HG03108 (cell line): ENCODE measurements around the gene CYP26B1.

Experiments
- ATAC-seq: cut with Tn5 transposase; IDR thresholded peaks from one replicate; pipeline ENCODE4 v1.9.1; 2021; ENCODE audit warnings: moderate library complexity; ENCODE audit not compliant: unreplicated experiment

The CYP26B1 gene

GRCh38 chr2:72083751-72084583, 63.7 kb downstream of the CYP26B1 start:
- ATAC-seq, result no peak

GRCh38 chr2:72082887-72083286, 64.8 kb downstream of the CYP26B1 start:
- ATAC-seq, result no peak

GRCh38 chr2:72082021-72082601, 65.6 kb downstream of the CYP26B1 start:
- ATAC-seq, result no peak

GRCh38 chr2:72081451-72081850, 66.2 kb downstream of the CYP26B1 start:
- ATAC-seq, result no peak

GRCh38 chr2:72080286-72081145, 67.1 kb downstream of the CYP26B1 start:
- ATAC-seq, result no peak
